Hindlimb muscle (tissue), 1 donor: ENCODE results near the gene NFIC. TPM values are rescaled to one million over a fixed set of nuclear protein-coding genes. Genes with fewer than 3 reads are reported as not detected.
"Not testable (repeated sequence)": the region's sequence is repeated elsewhere in the genome, so short reads cannot be mapped to it uniquely, and the experiment has no call there.

Experiments
- DNase-seq: peaks from one replicate; pipeline ENCODE4 v3.0.0-alpha.2; 2013
- polyA plus RNA-seq: library from polyadenylated mRNA; unstranded; fragments of 120-200 nt; gene quantifications from one replicate; pipeline ENCODE4 v1.2.1, GENCODE V29; 2013; ENCODE audit not compliant: insufficient read length

NFIC gene
- polyA plus RNA-seq, 1 donor = 51.4 TPM

- no peak for DNase-seq
These were observed 127.7 kb downstream of the NFIC start for GRCh38 chr19:3494051-3494450.

- no peak for DNase-seq
These were observed 128.2 kb downstream of the NFIC start for GRCh38 chr19:3494559-3494958.

GRCh38 chr19:3496392-3497273, 130.2 kb downstream of the NFIC start:
- DNase-seq = no peak

- DNase-seq = no peak
These were observed 131.6 kb downstream of the NFIC start for GRCh38 chr19:3497757-3498520.

GRCh38 chr19:3499738-3500428, 133.5 kb downstream of the NFIC start:
- DNase-seq = no peak

GRCh38 chr19:3500429-3501101, 134.2 kb downstream of the NFIC start, which contains the start of gene DOHH:
TSS of gene DOHH (minus strand) at chr19:3500674. CDS start at chr19:3496814, 3,860 bp downstream.
- DNase-seq = peak; percentile 98

GRCh38 chr19:3501780-3502179, 135.4 kb downstream of the NFIC start:
- no peak for DNase-seq

- no peak for DNase-seq
These were observed 136.7 kb downstream of the NFIC start for GRCh38 chr19:3503036-3503572.

GRCh38 chr19:3504735-3505134, 138.4 kb downstream of the NFIC start:
- DNase-seq = no peak

- DNase-seq = peak; percentile 99
These were observed 139.4 kb downstream of the NFIC start, which contains the start of gene FZR1 for GRCh38 chr19:3505598-3506383. TSS of gene FZR1 (plus strand) at chr19:3506311. CDS start at chr19:3522990, 16,679 bp downstream.

GRCh38 chr19:3506384-3507340, 140.3 kb downstream of the NFIC start:
- DNase-seq = peak; percentile 41

- DNase-seq = no peak
These were observed 141.2 kb downstream of the NFIC start for GRCh38 chr19:3507371-3508120.

- not testable (repeated sequence) for DNase-seq
These were observed 141.8 kb downstream of the NFIC start for GRCh38 chr19:3508121-3508661.

GRCh38 chr19:3508771-3509535, 142.6 kb downstream of the NFIC start:
- DNase-seq = no peak

GRCh38 chr19:3509566-3509989, 143.2 kb downstream of the NFIC start:
- no peak for DNase-seq

GRCh38 chr19:3510727-3511126, 144.3 kb downstream of the NFIC start:
- DNase-seq = no peak

GRCh38 chr19:3511506-3512251, 145.3 kb downstream of the NFIC start:
- DNase-seq = no peak
